Keratinocyte (primary cell): ENCODE data around the gene TSHZ1. TPM values are rescaled to one million over a fixed set of nuclear protein-coding genes. Genes with fewer than 3 reads are reported as not detected.
A peak's percentile ranks its signal among the peaks of the same experiment; 100 is the strongest.

ENCODE experiments used
- DNase-seq: peaks from one replicate; pipeline ENCODE4 v3.0.0-alpha.2; 2011; ENCODE audit warnings: low read depth, missing footprints, low spot score
- FAIRE-seq: peaks from 2 replicates; lab custom pipeline; 2011; peaks lifted over from hg19 to GRCh38; lab: Jason Lieb, UNC
- H2AFZ ChIP-seq: 2 replicates; pipeline ENCODE4 v1.6.0; 2012; ENCODE audit warnings: low read length, control low read depth, inconsistent platforms; ENCODE audit not compliant: control insufficient read depth
- H3K27ac ChIP-seq: 2 replicates; pipeline ENCODE4 v1.5.1; 2011; ENCODE audit warnings: low read length; ENCODE audit not compliant: control insufficient read depth, insufficient read depth
- H3K27me3 ChIP-seq: 3 replicates; pipeline ENCODE4 v1.6.0; 2011; ENCODE audit warnings: low read length; ENCODE audit not compliant: control insufficient read depth, insufficient read depth; ENCODE audit errors: extremely low read depth
- H3K36me3 ChIP-seq, 2 experiments: 2 replicates in 1 of 2; 3 replicates in 1 of 2; pipeline ENCODE4 v1.5.1; 2011; ENCODE audit warnings: low read length in 2 of 2, mild to moderate bottlenecking in 1 of 2; ENCODE audit not compliant: control insufficient read depth in 2 of 2, insufficient read depth in 2 of 2; ENCODE audit errors: extremely low read depth in 1 of 2
- H3K4me1 ChIP-seq: 3 replicates; pipeline ENCODE4 v1.5.1; 2011; ENCODE audit warnings: low read length; ENCODE audit not compliant: control insufficient read depth, insufficient read depth; ENCODE audit errors: extremely low read depth
- H3K4me2 ChIP-seq: 3 replicates; pipeline ENCODE4 v1.6.0; 2011; ENCODE audit warnings: low read depth, low read length; ENCODE audit not compliant: control insufficient read depth, insufficient read depth; ENCODE audit errors: extremely low read depth
- H3K4me3 ChIP-seq, 3 experiments: fragments of 200-600 bp in 1 of 3; sonication (generic) in 1 of 3; 2 replicates in 2 of 3; 3 replicates in 1 of 3; pipeline ENCODE4 v1.5.1; 2011 to 2016; ENCODE audit warnings: low read length in 3 of 3, mild to moderate bottlenecking in 3 of 3, control low read depth in 2 of 3, inconsistent platforms in 1 of 3, low read depth in 1 of 3, mixed read lengths in 1 of 3, mixed run types in 1 of 3, moderate library complexity in 1 of 3; ENCODE audit not compliant: control insufficient read depth in 2 of 3, insufficient read depth in 2 of 3; ENCODE audit errors: extremely low read depth in 1 of 3
- H3K79me2 ChIP-seq: 2 replicates; pipeline ENCODE4 v1.6.0; 2012; ENCODE audit warnings: low read length; ENCODE audit not compliant: control insufficient read depth, insufficient read depth
- H3K9ac ChIP-seq: 3 replicates; pipeline ENCODE4 v1.6.0; 2011; ENCODE audit warnings: low read length; ENCODE audit not compliant: control insufficient read depth, insufficient read depth; ENCODE audit errors: extremely low read depth
- H3K9me1 ChIP-seq: 3 replicates; pipeline ENCODE4 v1.6.0; 2011; ENCODE audit warnings: low read length; ENCODE audit not compliant: control insufficient read depth, insufficient read depth; ENCODE audit errors: extremely low read depth
- H3K9me3 ChIP-seq: 2 replicates; pipeline ENCODE4 v1.5.1; 2012; ENCODE audit warnings: low read depth, low read length; ENCODE audit not compliant: control insufficient read depth
- H4K20me1 ChIP-seq: 3 replicates; pipeline ENCODE4 v1.6.0; 2011; ENCODE audit warnings: low read length; ENCODE audit not compliant: control insufficient read depth, insufficient read depth; ENCODE audit errors: extremely low read depth
- EZH2 ChIP-seq: IDR thresholded peaks from one replicate; pipeline ENCODE4 v1.6.1; 2012; ENCODE audit warnings: inconsistent platforms, mild to moderate bottlenecking, low read length, moderate library complexity
- dilution Hi-C: fragments of 300-500 bp; cut with MboI; formaldehyde crosslinking; loops from one replicate; pipeline ENCODE4 v1.7.0; 2020; ENCODE audit warnings: low sequenced_read_pairs; ENCODE audit not compliant: extremely low pct_ligation_motif_present
- polyA plus RNA-seq, 5 experiments: library from polyadenylated mRNA; depleted of rRNA in 3 of 5; stranded (reverse) in 3 of 5; stranded (forward) in 1 of 5; unstranded in 1 of 5; fragments of >200 nt; gene quantifications; 1 replicate in 1 of 5; 2 replicates in 3 of 5; 3 replicates in 1 of 5; pipeline versions ENCODE4 v1.2.1 to v1.2.3, GENCODE V29; 2011 to 2012; ENCODE audit warnings: missing spikeins in 2 of 5, low read depth in 1 of 5, low replicate concordance in 1 of 5
- TF ChIP-seq, protein P1 (sequence below), 3 experiments: IDR thresholded peaks in 1 of 3; conservative IDR thresholded peaks in 1 of 3; optimal IDR thresholded peaks in 1 of 3; 2 replicates in 2 of 3; 3 replicates in 1 of 3; pipeline versions ENCODE3 to v1.5.1; 2011; ENCODE audit warnings: low read length in 3 of 3, mild to moderate bottlenecking in 3 of 3, moderate library complexity in 2 of 3, control low read depth in 1 of 3, inconsistent platforms in 1 of 3; ENCODE audit not compliant: insufficient read depth in 2 of 3; ENCODE audit errors: extremely low read depth in 1 of 3

Gene TSHZ1
- polyA plus RNA-seq, 1 donor (not counting 4 experiments of a cell fraction or from before 2014, with no cell fraction given), result 2.2 TPM

- Histone ChIP-seq H4K20me1 (no peaks in the 10 kb centered on the region), H3K9me3 (no peaks in the 10 kb centered on the region), H3K27me3 (no peaks in the 10 kb centered on the region), H3K9me1 (no peaks in the 10 kb centered on the region), H3K4me3 (peak overlapping the region; percentile 67 to 91 (median 90)), H2AFZ (peak overlapping the region; percentile 75), H3K27ac (peak overlapping the region; percentile 82), H3K4me2 (peak overlapping the region; percentile 85), H3K4me1 (peaks cover 26% of the 10 kb centered on the region), H3K9ac (peak overlapping the region; percentile 81), H3K36me3 (no peaks in the 10 kb centered on the region), H3K79me2 (peaks cover 51% of the 10 kb centered on the region)
- dilution Hi-C loops, result no loop called here
- DNase-seq (no peak), FAIRE-seq (no peak)
- no peak for TF ChIP-seq EZH2
- TF ChIP-seq, protein P1, sequence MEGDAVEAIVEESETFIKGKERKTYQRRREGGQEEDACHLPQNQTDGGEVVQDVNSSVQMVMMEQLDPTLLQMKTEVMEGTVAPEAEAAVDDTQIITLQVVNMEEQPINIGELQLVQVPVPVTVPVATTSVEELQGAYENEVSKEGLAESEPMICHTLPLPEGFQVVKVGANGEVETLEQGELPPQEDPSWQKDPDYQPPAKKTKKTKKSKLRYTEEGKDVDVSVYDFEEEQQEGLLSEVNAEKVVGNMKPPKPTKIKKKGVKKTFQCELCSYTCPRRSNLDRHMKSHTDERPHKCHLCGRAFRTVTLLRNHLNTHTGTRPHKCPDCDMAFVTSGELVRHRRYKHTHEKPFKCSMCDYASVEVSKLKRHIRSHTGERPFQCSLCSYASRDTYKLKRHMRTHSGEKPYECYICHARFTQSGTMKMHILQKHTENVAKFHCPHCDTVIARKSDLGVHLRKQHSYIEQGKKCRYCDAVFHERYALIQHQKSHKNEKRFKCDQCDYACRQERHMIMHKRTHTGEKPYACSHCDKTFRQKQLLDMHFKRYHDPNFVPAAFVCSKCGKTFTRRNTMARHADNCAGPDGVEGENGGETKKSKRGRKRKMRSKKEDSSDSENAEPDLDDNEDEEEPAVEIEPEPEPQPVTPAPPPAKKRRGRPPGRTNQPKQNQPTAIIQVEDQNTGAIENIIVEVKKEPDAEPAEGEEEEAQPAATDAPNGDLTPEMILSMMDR (optimal IDR thresholded peaks at IDR 0.05 in 1 of 3, IDR thresholded peaks at IDR 0.05 in 1 of 3, conservative IDR thresholded peaks at IDR 0.05 in 1 of 3; ENCODE audit: extremely low read depth in 1 of 3, insufficient read depth in 2 of 3, low read length in 3 of 3), result peak in 1 of 3 experiments; percentile 19
Observed at GRCh38 chr18:75208155-75208835, 2.3 kb upstream of the TSHZ1 start.

- dilution Hi-C loops, result no loop called here
- H3K36me3 ChIP-seq, result no peaks in the 10 kb centered on the region
- H3K27ac ChIP-seq, result peak overlapping the region; percentile 82
- no peak overlapping the region for H3K4me2 ChIP-seq
- no peak for DNase-seq
- peak overlapping the region; percentile 67 to 91 (median 90) for H3K4me3 ChIP-seq
- no peaks in the 10 kb centered on the region for H3K27me3 ChIP-seq
- H3K9me1 ChIP-seq, result no peaks in the 10 kb centered on the region
- H4K20me1 ChIP-seq, result no peaks in the 10 kb centered on the region
- H3K4me1 ChIP-seq, result peaks cover 25% of the 10 kb centered on the region
- peaks cover 46% of the 10 kb centered on the region for H3K79me2 ChIP-seq
- no peak for TF ChIP-seq EZH2
- TF ChIP-seq, protein P1 (optimal IDR thresholded peaks at IDR 0.05 in 1 of 3, IDR thresholded peaks at IDR 0.05 in 1 of 3, conservative IDR thresholded peaks at IDR 0.05 in 1 of 3; ENCODE audit: extremely low read depth in 1 of 3, insufficient read depth in 2 of 3, low read length in 3 of 3), result no peak
- H3K9ac ChIP-seq, result peak overlapping the region; percentile 81
- no peak for FAIRE-seq
- no peaks in the 10 kb centered on the region for H3K9me3 ChIP-seq
- peak overlapping the region; percentile 70 for H2AFZ ChIP-seq
Observed at GRCh38 chr18:75208836-75209128, 1.8 kb upstream of the TSHZ1 start.
